Thyroid gland (tissue), 4 donors: ENCODE results near the gene DYNC2I2.

Source experiments
- CTCF ChIP-seq, 6 experiments: fragments of 200-600 bp in 3 of 6; fragments of 450-650 bp in 3 of 6; sonication (generic) in 3 of 6; IDR thresholded peaks; one replicate each; pipeline ENCODE4 v1.5.1; 2016 to 2019; ENCODE audit warnings: antibody characterized with exemption in 6 of 6, mild to moderate bottlenecking in 2 of 6, inconsistent platforms in 1 of 6, moderate library complexity in 1 of 6
- POLR2A ChIP-seq, 2 donors: fragments of 450-650 bp; IDR thresholded peaks; one replicate each; pipeline ENCODE4 v1.6.1; 2017; ENCODE audit warnings: antibody characterized with exemption in 2 of 2, mild to moderate bottlenecking in 2 of 2, moderate library complexity in 1 of 2

GRCh38 chr9:128627906-128628305, 28.7 kb downstream of the DYNC2I2 start:
- no peak for TF ChIP-seq CTCF (IDR thresholded peaks at IDR 0.05)
- TF ChIP-seq POLR2A (IDR thresholded peaks at IDR 0.05), result no peak
